HG03575 (cell line): ENCODE measurements around the gene AKR1A1.

ENCODE experiments used
- ATAC-seq: cut with Tn5 transposase; IDR thresholded peaks from one replicate; pipeline ENCODE4 v1.9.1; 2021; ENCODE audit not compliant: unreplicated experiment, insufficient number of reproducible peaks, low FRiP score; ENCODE audit errors: extremely low read depth

AKR1A1 gene

DNA sequence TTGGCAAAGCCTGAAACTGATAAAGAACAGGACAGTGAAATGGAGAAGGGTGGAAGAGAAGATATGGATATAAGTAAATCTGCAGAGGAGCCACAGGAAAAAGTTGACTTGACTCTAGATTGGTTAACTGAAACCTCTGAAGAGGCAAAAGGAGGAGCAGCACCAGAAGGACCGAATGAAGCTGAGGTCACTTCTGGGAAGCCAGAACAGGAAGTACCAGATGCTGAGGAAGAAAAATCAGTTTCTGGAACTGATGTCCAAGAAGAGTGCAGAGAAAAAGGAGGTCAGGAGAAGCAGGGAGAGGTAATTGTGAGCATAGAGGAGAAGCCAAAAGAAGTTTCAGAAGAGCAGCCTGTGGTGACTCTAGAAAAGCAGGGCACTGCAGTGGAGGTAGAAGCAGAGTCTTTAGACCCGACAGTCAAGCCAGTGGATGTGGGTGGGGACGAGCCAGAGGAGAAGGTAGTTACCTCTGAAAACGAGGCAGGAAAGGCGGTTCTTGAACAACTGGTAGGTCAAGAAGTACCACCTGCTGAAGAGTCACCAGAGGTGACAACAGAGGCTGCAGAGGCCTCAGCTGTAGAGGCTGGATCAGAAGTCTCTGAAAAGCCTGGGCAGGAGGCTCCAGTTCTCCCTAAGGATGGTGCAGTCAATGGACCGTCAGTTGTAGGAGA, 56.9 kb downstream of the AKR1A1 start:
- no peak for ATAC-seq

DNA sequence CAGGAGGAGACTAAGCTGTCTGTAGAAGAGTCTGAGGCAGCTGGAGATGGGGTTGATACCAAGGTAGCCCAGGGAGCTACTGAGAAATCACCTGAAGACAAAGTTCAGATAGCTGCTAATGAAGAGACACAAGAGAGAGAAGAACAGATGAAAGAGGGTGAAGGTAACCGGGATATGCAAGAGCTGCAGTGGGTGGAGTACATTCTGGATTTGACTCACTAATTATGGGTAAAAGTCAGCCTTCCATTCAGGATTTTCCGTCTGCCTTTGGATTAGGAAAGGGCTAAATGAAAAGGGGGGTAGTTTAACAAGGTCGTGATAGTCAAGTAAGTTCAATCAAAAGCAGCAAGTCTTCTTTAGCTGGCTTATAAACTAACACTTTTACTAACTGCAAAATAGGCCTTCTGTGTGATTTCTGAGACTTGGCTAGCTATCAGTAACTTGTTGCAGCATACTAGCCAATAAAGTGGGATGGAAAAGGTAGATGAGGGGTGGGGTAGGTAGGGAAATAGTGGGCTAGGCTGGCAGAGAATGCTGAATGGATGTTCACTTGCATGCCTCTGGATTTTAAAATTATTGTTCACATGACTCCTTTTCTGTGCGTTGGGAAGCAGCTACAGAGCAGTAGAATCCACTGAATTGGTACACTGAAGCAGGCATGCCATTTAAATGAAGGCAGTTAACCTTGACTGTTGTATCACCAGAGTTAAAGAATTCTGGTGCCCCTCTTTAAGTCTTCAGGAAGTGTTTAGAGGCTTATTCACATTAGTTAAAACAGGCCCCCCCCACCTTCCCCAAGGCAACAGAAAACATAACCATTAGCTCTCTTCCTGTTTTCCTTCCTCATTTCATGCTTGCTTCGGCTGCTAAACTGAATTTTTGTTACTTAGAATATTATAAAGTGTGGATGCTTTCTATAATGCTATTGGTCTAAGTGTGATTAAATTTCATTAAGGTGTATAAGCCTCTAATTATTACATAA, 57.8 kb downstream of the AKR1A1 start:
- no peak for ATAC-seq

DNA sequence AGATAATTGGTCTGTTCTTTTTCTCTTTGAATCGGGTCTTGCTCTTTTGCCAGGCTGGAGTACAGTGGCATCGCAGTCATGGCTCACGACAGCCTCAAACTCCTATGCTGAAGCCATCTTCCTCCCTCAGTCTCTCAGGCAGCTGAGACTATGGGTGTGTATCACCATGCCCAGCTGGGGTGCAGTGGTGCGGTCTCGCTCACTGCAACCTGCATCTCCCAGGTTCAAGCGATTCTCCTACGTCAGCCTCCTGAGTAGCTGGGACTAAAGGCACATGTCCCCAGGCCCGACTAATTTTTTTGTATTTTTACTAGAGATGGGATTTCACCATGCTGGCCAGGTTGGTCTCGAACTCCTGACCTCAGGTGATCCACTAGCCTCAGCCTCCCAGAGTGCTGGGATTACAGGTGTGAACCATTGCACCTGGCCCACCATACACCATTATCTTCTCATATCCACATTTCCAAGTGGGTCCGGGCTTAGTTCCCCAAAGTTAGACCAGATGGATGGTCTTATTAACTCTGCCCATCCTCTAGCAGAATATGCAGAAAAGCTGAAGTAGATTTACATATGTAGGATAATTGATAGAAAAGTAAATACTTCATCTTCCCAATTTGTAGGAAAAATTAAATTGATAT, 60.1 kb downstream of the AKR1A1 start:
- no peak for ATAC-seq

DNA sequence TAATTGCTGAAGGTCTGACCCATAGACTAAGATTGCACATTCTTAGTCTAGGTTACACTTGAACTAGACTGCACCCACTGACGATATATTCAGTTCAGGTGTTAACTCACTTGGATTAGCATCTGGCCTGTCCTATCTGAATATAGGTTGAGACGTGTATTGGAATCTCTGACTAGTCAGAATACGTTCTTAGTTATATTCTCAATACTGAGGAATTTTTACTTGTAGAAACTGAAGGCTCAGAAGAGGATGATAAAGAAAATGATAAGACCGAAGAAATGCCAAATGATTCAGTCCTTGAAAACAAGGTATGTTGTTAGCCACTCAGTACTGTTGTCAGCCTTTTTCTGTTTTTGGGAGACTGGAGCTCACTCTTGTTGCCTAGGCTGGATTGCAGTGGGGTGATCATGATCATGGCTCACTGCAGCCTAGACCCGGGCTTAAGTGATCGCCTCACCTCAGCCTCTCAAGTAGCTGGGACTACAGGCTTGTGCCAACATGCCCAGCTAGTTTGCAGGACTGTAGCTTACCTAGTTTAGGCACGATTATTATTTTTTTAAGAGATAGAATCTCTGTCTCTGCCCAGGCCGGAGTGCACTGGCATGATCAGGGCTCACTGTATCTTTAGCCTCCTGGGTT, 62.4 kb downstream of the AKR1A1 start:
- ATAC-seq = no peak

DNA sequence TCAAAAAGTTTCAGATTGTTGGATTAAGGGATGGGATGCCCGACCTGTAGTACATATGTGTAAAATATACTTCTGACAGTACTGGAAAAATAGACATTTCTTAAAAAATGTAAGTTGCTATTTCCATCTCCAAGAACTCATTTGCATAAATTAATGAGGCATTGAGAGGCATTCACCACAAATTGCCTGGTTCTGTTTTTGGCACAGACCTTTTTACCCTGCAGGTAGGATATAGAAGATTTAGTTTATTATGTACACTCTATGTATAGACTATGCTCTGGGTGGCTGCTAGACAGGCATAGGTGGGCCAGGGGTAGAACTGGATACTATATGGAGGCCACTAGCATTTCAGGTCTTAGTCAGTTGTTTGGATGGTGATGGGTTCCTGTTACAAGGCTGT, 65.3 kb downstream of the AKR1A1 start:
- ATAC-seq = no peak

DNA sequence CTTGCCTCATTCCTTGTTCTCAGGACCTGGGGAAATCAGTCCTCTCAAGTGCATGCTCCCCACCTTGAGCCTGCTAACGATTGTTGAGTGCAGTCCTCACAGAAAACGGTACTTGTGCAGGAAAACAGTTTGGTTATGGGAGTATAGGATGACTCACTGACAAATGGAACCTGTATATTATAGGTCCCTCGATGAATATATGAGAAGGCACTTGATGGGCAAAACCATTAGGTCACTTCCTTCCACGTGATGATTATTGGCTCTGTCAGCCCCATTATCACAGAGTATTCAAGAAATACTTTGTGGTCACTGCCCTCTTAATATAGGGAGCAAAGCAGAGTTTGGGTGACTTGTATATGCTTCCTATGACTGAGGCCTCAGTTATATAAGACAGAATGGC, 67.0 kb downstream of the AKR1A1 start:
- no peak for ATAC-seq

DNA sequence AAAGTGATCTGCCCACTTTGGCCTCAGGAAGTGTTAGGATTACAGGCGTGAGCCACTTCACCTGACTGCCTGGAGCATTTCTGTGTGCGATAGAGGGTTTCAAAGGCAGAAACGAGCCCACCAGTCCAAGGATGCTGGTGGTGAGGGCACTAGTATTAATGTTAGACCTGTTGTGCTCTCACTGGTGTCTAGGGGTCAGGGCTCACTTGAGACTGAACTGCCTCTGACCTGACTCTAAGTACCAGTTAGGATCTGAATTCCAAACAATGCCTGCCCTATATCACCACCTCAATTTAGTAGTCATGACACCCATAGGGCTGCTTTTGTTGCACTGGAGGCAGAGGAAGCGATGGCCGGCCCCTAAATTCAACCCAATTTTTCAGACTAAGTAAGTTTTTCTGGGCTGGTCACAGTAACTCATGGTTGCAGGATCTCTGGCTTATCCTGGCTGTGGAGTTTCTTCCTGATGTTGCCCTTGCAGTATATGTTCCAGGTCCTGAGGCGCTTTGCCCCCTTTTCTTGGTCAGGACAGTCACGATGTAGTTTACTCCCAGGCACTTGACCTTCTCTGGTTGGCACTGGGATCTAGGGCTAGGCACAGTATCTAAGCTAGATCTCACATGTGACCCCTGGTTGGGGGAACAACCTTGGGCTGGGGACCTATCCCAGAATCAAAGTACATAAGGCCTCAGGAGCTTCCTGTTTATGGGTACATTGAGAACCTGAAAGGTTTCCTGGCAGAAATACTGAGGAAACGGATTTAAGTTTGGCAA, 68.7 kb downstream of the AKR1A1 start:
- ATAC-seq = no peak
